Thymus (tissue), 11 donors: Measurements from ENCODE around the gene TRMT10B. TPM values are rescaled to one million over a fixed set of nuclear protein-coding genes. Genes with fewer than 3 reads are reported as not detected.
"Not testable (repeated sequence)": the region's sequence is repeated elsewhere in the genome, so short reads cannot be mapped to it uniquely, and the experiment has no call there.

ENCODE experiments used
- DNase-seq, 9 donors: peaks; one replicate each; pipeline ENCODE4 v3.0.0-alpha.2; 2013; ENCODE audit warnings: low spot score in 9 of 9, low read depth in 6 of 9, missing footprints in 1 of 9
- H3K27ac ChIP-seq, 2 donors: one replicate each; pipeline ENCODE4 v1.5.1; 2013; ENCODE audit warnings: control low read depth in 1 of 2, low read depth in 1 of 2, low read length in 1 of 2, mild to moderate bottlenecking in 1 of 2, moderate library complexity in 1 of 2
- H3K27me3 ChIP-seq, 2 donors: one replicate each; pipeline ENCODE4 v1.5.1; 2013; ENCODE audit warnings: low read length in 1 of 2; ENCODE audit not compliant: control insufficient read depth in 2 of 2, insufficient read depth in 1 of 2
- H3K36me3 ChIP-seq, 2 donors: one replicate each; pipeline ENCODE4 v1.5.1; 2013; ENCODE audit warnings: low read length in 1 of 2, mild to moderate bottlenecking in 1 of 2, moderate library complexity in 1 of 2; ENCODE audit not compliant: control insufficient read depth in 2 of 2, insufficient read depth in 2 of 2
- H3K4me1 ChIP-seq, 2 donors: one replicate each; pipeline ENCODE4 v1.5.1; 2013; ENCODE audit warnings: low read length in 2 of 2; ENCODE audit not compliant: control insufficient read depth in 2 of 2, insufficient read depth in 2 of 2
- H3K4me3 ChIP-seq, 2 donors: one replicate each; pipeline ENCODE4 v1.5.1; 2013; ENCODE audit warnings: low read length in 2 of 2, control low read depth in 1 of 2, mild to moderate bottlenecking in 1 of 2
- H3K9me3 ChIP-seq, 2 donors: one replicate each; pipeline ENCODE4 v1.5.1; 2013; ENCODE audit warnings: low read length in 1 of 2, mild to moderate bottlenecking in 1 of 2; ENCODE audit not compliant: control insufficient read depth in 2 of 2, insufficient read depth in 1 of 2
- WGBS: extraction: QIAGEN DNeasy Blood & Tissue Kit; methylation state at CpG from one replicate; pipeline ENCODE4 v1.1.7; 2013; 5-methylcytosine and 5-hydroxymethylcytosine counted together
- polyA plus RNA-seq: library from polyadenylated mRNA; stranded (reverse); fragments of 200-250 nt; gene quantifications from one replicate; pipeline ENCODE4 v1.2.3, GENCODE V29; 2013
- total RNA-seq: library from RNA; stranded (reverse); fragments of 120-200 nt; gene quantifications from one replicate; pipeline ENCODE4 v1.2.4, GENCODE V29; 2013
- donor health status: healthy.

The TRMT10B gene
- total and polyA plus RNA-seq, 2 donors, result 3.6 to 9.7 TPM

GRCh38 chr9:37746448-37747270, 6.9 kb upstream of the TRMT10B start:
- no peaks in the 10 kb centered on the region for H3K36me3 ChIP-seq
- 90% methylated on average over 24 of the region's 24 CpGs for WGBS
- no peaks in the 10 kb centered on the region for H3K9me3 ChIP-seq
- H3K27ac ChIP-seq, result no peak overlapping the region
- H3K4me3 ChIP-seq, result no peak overlapping the region
- H3K4me1 ChIP-seq, result no peaks in the 10 kb centered on the region
- no peaks in the 10 kb centered on the region for H3K27me3 ChIP-seq
- DNase-seq, result no peak

- H3K27ac ChIP-seq, result no peak overlapping the region
- WGBS, result 58% methylated on average over 3 of the region's 3 CpGs
- H3K36me3 ChIP-seq, result no peaks in the 10 kb centered on the region
- H3K4me3 ChIP-seq, result no peak overlapping the region
- H3K9me3 ChIP-seq, result no peaks in the 10 kb centered on the region
- peak in 7 of 9 donors; percentile 27 to 69 (median 38) for DNase-seq
- no peaks in the 10 kb centered on the region for H3K4me1 ChIP-seq
- H3K27me3 ChIP-seq, result no peaks in the 10 kb centered on the region
Measured at GRCh38 chr9:37747271-37747753, 6.3 kb upstream of the TRMT10B start.

- no peak for DNase-seq
- Histone ChIP-seq H3K4me1 (peaks cover 0 to 5% of the 10 kb centered on the region in 2 donors), H3K36me3 (no peaks in the 10 kb centered on the region), H3K27me3 (no peaks in the 10 kb centered on the region), H3K27ac (no peak overlapping the region), H3K4me3 (no peak overlapping the region), H3K9me3 (peaks cover 0 to 6% of the 10 kb centered on the region in 2 donors)
- WGBS, result 85% methylated on average over 5 of the region's 5 CpGs
Measured at GRCh38 chr9:37749129-37749528, 4.5 kb upstream of the TRMT10B start.

- H3K36me3 ChIP-seq, result no peaks in the 10 kb centered on the region
- WGBS, result 93% methylated on average over 6 of the region's 6 CpGs
- peaks cover 0 to 9% of the 10 kb centered on the region in 2 donors for H3K4me1 ChIP-seq
- H3K27ac ChIP-seq, result no peak overlapping the region
- peaks cover 0 to 6% of the 10 kb centered on the region in 2 donors for H3K9me3 ChIP-seq
- no peak for DNase-seq
- no peaks in the 10 kb centered on the region for H3K27me3 ChIP-seq
- no peak overlapping the region for H3K4me3 ChIP-seq
Measured at GRCh38 chr9:37751186-37751585, 2.4 kb upstream of the TRMT10B start.

- H3K27ac ChIP-seq, DNase-seq, H3K9me3 ChIP-seq, H3K27me3 ChIP-seq, H3K36me3 ChIP-seq, H3K4me3 ChIP-seq, H3K4me1 ChIP-seq: not testable (repeated sequence)
- WGBS, result 98% methylated on average over 30 of the region's 30 CpGs
Measured at GRCh38 chr9:37751704-37752103, 1.9 kb upstream of the TRMT10B start.

- H3K27ac ChIP-seq, H3K36me3 ChIP-seq, H3K4me3 ChIP-seq, H3K9me3 ChIP-seq, H3K4me1 ChIP-seq, H3K27me3 ChIP-seq, DNase-seq: not testable (repeated sequence)
- 98% methylated on average over 13 of the region's 13 CpGs for WGBS
Measured at GRCh38 chr9:37752112-37752511, 1.5 kb upstream of the TRMT10B start.

GRCh38 chr9:37752642-37753488, 740 bp upstream of the TRMT10B start:
- H3K36me3 ChIP-seq, result peaks cover 0 to 5% of the 10 kb centered on the region in 2 donors
- no peak overlapping the region for H3K27ac ChIP-seq

GRCh38 chr9:37758747-37759146, 5.1 kb downstream of the TRMT10B start:
- Histone ChIP-seq H3K27me3 (no peaks in the 10 kb centered on the region), H3K36me3 (peaks cover 0 to 5% of the 10 kb centered on the region in 2 donors), H3K4me1 (peaks cover 0 to 4% of the 10 kb centered on the region in 2 donors), H3K27ac (no peak overlapping the region), H3K9me3 (no peaks in the 10 kb centered on the region), H3K4me3 (no peak overlapping the region)
- DNase-seq, result no peak
- 97% methylated on average over 3 of the region's 3 CpGs for whole genome bisulfite sequencing

More at GRCh38 chr9:37752642-37753488, 740 bp upstream of the TRMT10B start:
- peaks cover 0 to 6% of the 10 kb centered on the region in 2 donors for H3K9me3 ChIP-seq
- H3K4me3 ChIP-seq, result peak overlapping the region; percentile 83 to 96
- 91% methylated on average over 29 of the region's 29 CpGs for WGBS
- peaks cover 0 to 9% of the 10 kb centered on the region in 2 donors for H3K4me1 ChIP-seq
- H3K27me3 ChIP-seq, result no peaks in the 10 kb centered on the region
- DNase-seq, result peak in 1 of 9 donors; percentile 15
